OCI-LY1 (cell line): ENCODE measurements around the gene SCNN1G.

Experiments used
- H2AFZ ChIP-seq: fragments of 200-600 bp; sonication (generic), shearing (Covaris generic); 2 replicates; pipeline ENCODE4 v1.6.0; 2014; ENCODE audit warnings: antibody characterized with exemption, mild to moderate bottlenecking, low read length
- H3F3A ChIP-seq: fragments of 200-600 bp; sonication (generic), shearing (Covaris generic); 2 replicates; pipeline ENCODE4 v1.6.0; 2014; ENCODE audit warnings: mild to moderate bottlenecking, antibody characterized with exemption, low read length, moderate library complexity; ENCODE audit not compliant: insufficient read depth
- H3K27ac ChIP-seq: fragments of 200-600 bp; sonication (generic); 2 replicates; pipeline ENCODE4 v1.5.1; 2014; ENCODE audit warnings: low read length, mixed run types, mild to moderate bottlenecking, low read depth; ENCODE audit not compliant: poor library complexity, severe bottlenecking
- H3K27me3 ChIP-seq: fragments of 200-600 bp; sonication (generic); 2 replicates; pipeline ENCODE4 v1.6.0; 2014; ENCODE audit warnings: antibody characterized with exemption, mild to moderate bottlenecking, low read length, moderate library complexity; ENCODE audit not compliant: insufficient read depth
- H3K36me3 ChIP-seq: fragments of 200-600 bp; sonication (generic); 2 replicates; pipeline ENCODE4 v1.6.1; 2014; ENCODE audit warnings: mild to moderate bottlenecking, antibody characterized with exemption, low read length, moderate library complexity, mixed read lengths; ENCODE audit not compliant: insufficient read depth
- H3K4me1 ChIP-seq: fragments of 200-600 bp; sonication (generic); 2 replicates; pipeline ENCODE4 v1.5.1; 2014; ENCODE audit warnings: mild to moderate bottlenecking, low read length, moderate library complexity; ENCODE audit not compliant: insufficient read depth, severe bottlenecking
- H3K4me2 ChIP-seq: fragments of 200-600 bp; sonication (generic), shearing (Covaris generic); 2 replicates; pipeline ENCODE4 v1.6.1; 2014; ENCODE audit warnings: low read length
- H3K4me3 ChIP-seq: fragments of 200-600 bp; sonication (generic); 2 replicates; pipeline ENCODE4 v1.5.1; 2014; ENCODE audit warnings: low read length, low read depth, mild to moderate bottlenecking, mixed read lengths; ENCODE audit not compliant: poor library complexity, severe bottlenecking
- H3K79me2 ChIP-seq: fragments of 200-600 bp; shearing (Covaris generic); 2 replicates; pipeline ENCODE4 v1.6.1; 2016; ENCODE audit warnings: mixed run types, low read length, mixed read lengths; ENCODE audit not compliant: insufficient read depth
- H3K9ac ChIP-seq: fragments of 200-600 bp; sonication (generic), shearing (Covaris generic); 2 replicates; pipeline ENCODE4 v1.6.1; 2014; ENCODE audit warnings: mild to moderate bottlenecking, low read length, mixed read lengths
- H3K9me2 ChIP-seq: fragments of 200-600 bp; sonication (generic), shearing (Covaris generic); 2 replicates; pipeline ENCODE4 v1.6.1; 2014; ENCODE audit warnings: low read depth, mild to moderate bottlenecking, low read length, mixed read lengths
- H3K9me3 ChIP-seq: fragments of 200-600 bp; shearing (Covaris generic); 2 replicates; pipeline ENCODE4 v1.6.1; 2014; ENCODE audit warnings: low read length, mixed read lengths
- H4K20me1 ChIP-seq: fragments of 200-600 bp; sonication (generic), shearing (Covaris generic); 2 replicates; pipeline ENCODE4 v1.6.0; 2016; ENCODE audit warnings: mild to moderate bottlenecking, low read length; ENCODE audit not compliant: insufficient read depth
- EZH2 ChIP-seq: fragments of 200-600 bp; sonication (generic), shearing (Covaris generic); IDR thresholded peaks from 2 replicates; pipeline ENCODE4 v1.8.0; 2017; ENCODE audit warnings: borderline replicate concordance, mixed run types, mild to moderate bottlenecking, antibody characterized with exemption, low read length, moderate library complexity, mixed read lengths
- TF ChIP-seq, protein P1 (sequence below): fragments of 200-600 bp; sonication (generic), shearing (Covaris generic); IDR thresholded peaks from 2 replicates; pipeline ENCODE4 v1.5.1; 2017; ENCODE audit warnings: mild to moderate bottlenecking, antibody characterized with exemption, low read length, moderate library complexity, mixed read lengths

The SCNN1G gene

DNA sequence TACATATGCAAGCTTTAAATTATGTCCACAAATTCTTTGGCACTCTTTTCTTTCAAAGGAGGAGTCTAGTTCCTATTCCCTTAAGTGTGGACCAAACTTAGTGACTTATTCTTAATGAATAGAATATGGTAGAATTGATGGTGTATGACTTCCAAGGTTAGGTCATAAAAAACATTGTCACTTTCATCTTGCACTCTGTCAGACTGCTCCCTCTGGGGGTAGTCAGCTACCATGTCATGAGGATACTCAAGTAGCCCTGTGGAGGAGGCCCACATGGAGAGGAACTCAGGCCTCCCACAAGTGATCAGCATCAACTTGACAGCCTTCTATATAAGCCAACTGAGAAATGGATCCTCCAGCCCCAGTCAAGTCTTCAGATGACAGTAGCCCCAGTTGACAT lies 61.6 kb downstream of the SCNN1G start:
- no peaks in the 10 kb centered on the region for H3K9me3 ChIP-seq
- no peaks in the 10 kb centered on the region for H3F3A ChIP-seq
- H3K4me1 ChIP-seq, result no peaks in the 10 kb centered on the region
- H3K27ac ChIP-seq, result no peak overlapping the region
- H3K79me2 ChIP-seq, result no peaks in the 10 kb centered on the region
- no peak overlapping the region for H3K9ac ChIP-seq
- TF ChIP-seq, protein P1, sequence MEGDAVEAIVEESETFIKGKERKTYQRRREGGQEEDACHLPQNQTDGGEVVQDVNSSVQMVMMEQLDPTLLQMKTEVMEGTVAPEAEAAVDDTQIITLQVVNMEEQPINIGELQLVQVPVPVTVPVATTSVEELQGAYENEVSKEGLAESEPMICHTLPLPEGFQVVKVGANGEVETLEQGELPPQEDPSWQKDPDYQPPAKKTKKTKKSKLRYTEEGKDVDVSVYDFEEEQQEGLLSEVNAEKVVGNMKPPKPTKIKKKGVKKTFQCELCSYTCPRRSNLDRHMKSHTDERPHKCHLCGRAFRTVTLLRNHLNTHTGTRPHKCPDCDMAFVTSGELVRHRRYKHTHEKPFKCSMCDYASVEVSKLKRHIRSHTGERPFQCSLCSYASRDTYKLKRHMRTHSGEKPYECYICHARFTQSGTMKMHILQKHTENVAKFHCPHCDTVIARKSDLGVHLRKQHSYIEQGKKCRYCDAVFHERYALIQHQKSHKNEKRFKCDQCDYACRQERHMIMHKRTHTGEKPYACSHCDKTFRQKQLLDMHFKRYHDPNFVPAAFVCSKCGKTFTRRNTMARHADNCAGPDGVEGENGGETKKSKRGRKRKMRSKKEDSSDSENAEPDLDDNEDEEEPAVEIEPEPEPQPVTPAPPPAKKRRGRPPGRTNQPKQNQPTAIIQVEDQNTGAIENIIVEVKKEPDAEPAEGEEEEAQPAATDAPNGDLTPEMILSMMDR, result peak; percentile 4; the same call in 1 of the 2 replicates
- no peak for TF ChIP-seq EZH2
- H3K36me3 ChIP-seq, result no peaks in the 10 kb centered on the region
- H2AFZ ChIP-seq, result no peak overlapping the region
- H3K4me3 ChIP-seq, result no peak overlapping the region
- no peaks in the 10 kb centered on the region for H3K9me2 ChIP-seq
- no peaks in the 10 kb centered on the region for H3K27me3 ChIP-seq
- H4K20me1 ChIP-seq, result no peaks in the 10 kb centered on the region
- H3K4me2 ChIP-seq, result no peak overlapping the region

DNA sequence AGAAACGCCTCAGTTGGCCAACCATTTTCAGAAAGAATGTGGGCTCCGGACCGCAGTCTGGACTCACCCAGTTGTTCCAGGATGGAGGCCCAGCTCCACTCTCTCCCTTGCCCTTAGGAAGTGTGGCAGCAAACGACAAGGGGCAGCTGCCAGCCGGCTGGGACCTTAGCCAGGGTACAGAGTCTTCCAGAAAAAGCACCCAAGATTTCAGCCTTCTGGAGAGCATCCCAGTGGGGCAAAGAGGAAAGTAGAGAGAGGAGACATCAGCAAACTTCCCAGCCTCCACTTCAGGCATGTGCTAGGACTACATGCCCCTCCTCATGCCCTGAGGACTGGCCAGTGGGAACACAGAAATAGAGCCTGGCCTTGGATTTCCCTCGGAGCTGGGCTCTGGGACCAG lies 62.7 kb downstream of the SCNN1G start:
- H3K27ac ChIP-seq, result no peak overlapping the region
- H2AFZ ChIP-seq, result no peak overlapping the region
- TF ChIP-seq, protein P1, result no peak
- TF ChIP-seq EZH2, result no peak
- no peak overlapping the region for H3K4me2 ChIP-seq
- H3K9me3 ChIP-seq, result no peaks in the 10 kb centered on the region
- no peak overlapping the region for H3K4me3 ChIP-seq
- no peaks in the 10 kb centered on the region for H4K20me1 ChIP-seq
- H3K27me3 ChIP-seq, result no peaks in the 10 kb centered on the region
- no peaks in the 10 kb centered on the region for H3K36me3 ChIP-seq
- no peaks in the 10 kb centered on the region for H3K4me1 ChIP-seq
- no peaks in the 10 kb centered on the region for H3K9me2 ChIP-seq
- H3F3A ChIP-seq, result no peaks in the 10 kb centered on the region
- H3K9ac ChIP-seq, result no peak overlapping the region
- H3K79me2 ChIP-seq, result no peaks in the 10 kb centered on the region

DNA sequence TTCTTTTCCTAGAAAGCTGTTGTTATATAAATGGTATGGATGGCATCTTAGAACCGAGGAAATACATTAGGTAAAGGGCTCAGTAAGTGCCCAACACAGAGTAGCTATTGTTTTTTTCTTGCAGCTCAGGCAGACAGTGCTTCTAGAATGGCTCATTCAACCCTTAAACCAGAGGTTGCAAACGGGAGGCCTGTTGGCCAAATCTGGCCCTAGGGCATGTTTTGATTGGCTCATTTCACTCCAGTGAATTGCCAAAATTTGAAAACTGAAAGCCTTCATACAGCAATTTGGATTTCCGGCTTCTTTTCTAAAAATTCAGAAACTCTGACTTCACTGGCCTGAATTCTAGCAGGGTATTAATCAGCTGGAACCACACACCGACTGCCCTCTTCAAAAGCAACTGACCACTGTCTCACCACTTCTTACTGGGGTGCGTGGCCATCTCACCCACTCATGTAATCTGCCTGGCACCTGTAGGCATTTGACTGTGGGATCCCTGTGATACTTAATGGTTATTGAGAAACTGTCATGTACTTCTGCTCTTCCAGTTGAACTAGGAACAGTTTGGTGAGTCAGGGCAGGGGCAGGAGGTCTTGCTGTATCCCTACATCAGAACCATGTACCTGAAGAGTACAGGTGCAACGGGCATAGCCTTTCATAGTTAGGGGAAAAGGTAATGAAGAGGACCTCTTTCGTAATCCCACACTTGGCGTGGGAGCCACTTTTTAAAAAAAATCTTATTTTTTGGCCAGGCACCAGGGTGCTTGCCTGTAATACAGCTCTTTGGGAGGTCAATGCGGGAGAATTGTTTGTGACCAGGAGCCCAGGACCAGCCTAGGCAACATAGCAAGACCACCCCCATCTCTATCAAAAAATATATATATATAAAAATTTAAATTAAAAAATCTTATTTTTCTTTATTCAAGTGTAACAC lies 66.0 kb downstream of the SCNN1G start:
- no peaks in the 10 kb centered on the region for H3K79me2 ChIP-seq
- H3K4me2 ChIP-seq, result no peak overlapping the region
- no peaks in the 10 kb centered on the region for H3K9me3 ChIP-seq
- H3K27ac ChIP-seq, result no peak overlapping the region
- H3K27me3 ChIP-seq, result no peaks in the 10 kb centered on the region
- TF ChIP-seq, protein P1, result no peak
- TF ChIP-seq EZH2, result no peak
- H3K9me2 ChIP-seq, result no peaks in the 10 kb centered on the region
- H3F3A ChIP-seq, result no peaks in the 10 kb centered on the region
- no peaks in the 10 kb centered on the region for H3K4me1 ChIP-seq
- no peaks in the 10 kb centered on the region for H4K20me1 ChIP-seq
- no peak overlapping the region for H3K4me3 ChIP-seq
- no peak overlapping the region for H3K9ac ChIP-seq
- no peak overlapping the region for H2AFZ ChIP-seq
- no peaks in the 10 kb centered on the region for H3K36me3 ChIP-seq
